ENCODE data around the gene RTL10.

Gene RTL10

DNA sequence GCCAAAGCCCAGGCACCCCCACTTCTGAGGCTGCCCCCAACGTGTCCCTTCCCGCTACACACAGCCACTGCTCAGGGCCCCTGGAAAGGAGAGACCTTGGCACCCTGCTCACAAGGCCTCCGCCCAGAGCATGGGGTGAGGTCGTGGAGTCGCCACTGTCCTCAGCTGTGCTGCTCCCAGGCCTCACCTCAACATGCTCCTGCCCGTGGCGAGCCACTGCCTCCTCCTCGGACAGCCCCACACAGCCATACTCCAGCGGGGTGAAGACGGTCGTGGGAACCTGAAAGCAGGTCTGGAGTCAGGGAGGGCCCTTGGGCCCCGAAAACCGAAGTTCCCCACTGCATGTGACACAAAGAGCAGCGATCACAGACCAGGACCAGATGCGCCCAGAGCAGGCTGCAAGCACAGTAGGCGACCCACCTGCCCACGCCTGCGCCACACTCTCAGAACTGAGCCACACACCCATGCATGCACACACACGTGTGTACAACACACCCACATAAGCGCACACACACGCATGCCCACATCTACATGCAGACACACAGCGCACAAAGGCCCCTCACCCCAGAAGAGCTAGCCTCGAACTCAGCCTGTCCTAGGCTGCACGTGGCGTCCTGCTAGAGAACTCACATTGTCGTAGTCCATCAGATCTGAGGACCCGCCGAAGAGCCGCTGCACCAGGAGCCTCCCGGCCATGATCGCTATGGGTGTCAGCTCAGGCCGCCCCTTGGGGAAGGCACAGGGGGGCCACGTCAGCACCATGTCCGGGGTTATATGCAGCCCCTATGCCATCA, 25.5 kb upstream of the RTL10 start:
- TF ChIP-seq TAF1 (IDR thresholded peaks at IDR 0.05; ENCODE audit: borderline replicate concordance, insufficient read depth, low read length) (no peak), POLR2AphosphoS5 (IDR thresholded peaks at IDR 0.05; ENCODE audit: low read depth, low read length) (no peak), SIN3A (IDR thresholded peaks at IDR 0.05; ENCODE audit: borderline replicate concordance, insufficient read depth, low read length) (no peak), FOXP2 (optimal IDR thresholded peaks at IDR 0.05; ENCODE audit: borderline replicate concordance, extremely low read depth, extremely low read length, insufficient read depth) (no peak)
- TF ChIP-seq, protein P1, sequence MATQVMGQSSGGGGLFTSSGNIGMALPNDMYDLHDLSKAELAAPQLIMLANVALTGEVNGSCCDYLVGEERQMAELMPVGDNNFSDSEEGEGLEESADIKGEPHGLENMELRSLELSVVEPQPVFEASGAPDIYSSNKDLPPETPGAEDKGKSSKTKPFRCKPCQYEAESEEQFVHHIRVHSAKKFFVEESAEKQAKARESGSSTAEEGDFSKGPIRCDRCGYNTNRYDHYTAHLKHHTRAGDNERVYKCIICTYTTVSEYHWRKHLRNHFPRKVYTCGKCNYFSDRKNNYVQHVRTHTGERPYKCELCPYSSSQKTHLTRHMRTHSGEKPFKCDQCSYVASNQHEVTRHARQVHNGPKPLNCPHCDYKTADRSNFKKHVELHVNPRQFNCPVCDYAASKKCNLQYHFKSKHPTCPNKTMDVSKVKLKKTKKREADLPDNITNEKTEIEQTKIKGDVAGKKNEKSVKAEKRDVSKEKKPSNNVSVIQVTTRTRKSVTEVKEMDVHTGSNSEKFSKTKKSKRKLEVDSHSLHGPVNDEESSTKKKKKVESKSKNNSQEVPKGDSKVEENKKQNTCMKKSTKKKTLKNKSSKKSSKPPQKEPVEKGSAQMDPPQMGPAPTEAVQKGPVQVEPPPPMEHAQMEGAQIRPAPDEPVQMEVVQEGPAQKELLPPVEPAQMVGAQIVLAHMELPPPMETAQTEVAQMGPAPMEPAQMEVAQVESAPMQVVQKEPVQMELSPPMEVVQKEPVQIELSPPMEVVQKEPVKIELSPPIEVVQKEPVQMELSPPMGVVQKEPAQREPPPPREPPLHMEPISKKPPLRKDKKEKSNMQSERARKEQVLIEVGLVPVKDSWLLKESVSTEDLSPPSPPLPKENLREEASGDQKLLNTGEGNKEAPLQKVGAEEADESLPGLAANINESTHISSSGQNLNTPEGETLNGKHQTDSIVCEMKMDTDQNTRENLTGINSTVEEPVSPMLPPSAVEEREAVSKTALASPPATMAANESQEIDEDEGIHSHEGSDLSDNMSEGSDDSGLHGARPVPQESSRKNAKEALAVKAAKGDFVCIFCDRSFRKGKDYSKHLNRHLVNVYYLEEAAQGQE (IDR thresholded peaks at IDR 0.05; ENCODE audit: insufficient read depth in 1 of 2, low read depth in 2 of 2, low read length in 2 of 2), result no peak

GRCh38 chr22:19879643-19879991, 24.9 kb upstream of the RTL10 start:
- TF ChIP-seq TAF1 (IDR thresholded peaks at IDR 0.05; ENCODE audit: borderline replicate concordance, insufficient read depth, low read length), result no peak

DNA sequence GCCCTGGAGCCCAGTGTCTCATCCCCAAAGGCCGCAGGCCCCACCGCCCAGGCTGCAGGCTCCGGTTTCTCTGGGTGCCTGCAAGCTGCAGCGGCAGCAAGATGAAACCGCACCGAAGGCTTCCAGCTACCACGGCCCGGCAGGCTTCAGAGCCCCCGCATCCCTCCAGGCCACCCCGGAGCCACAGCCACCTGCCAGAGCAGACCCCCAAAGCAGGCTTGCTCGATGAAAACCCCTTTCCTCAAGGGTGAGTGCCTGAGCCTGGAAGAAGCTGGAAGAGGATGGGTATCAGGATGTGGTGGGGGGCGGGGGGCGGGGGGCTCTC, 24.5 kb upstream of the RTL10 start:
- no peak for TF ChIP-seq FOXP2 (optimal IDR thresholded peaks at IDR 0.05; ENCODE audit: borderline replicate concordance, extremely low read depth, extremely low read length, insufficient read depth)
- TF ChIP-seq TAF1 (IDR thresholded peaks at IDR 0.05; ENCODE audit: borderline replicate concordance, insufficient read depth, low read length), result no peak
- no peak for TF ChIP-seq SIN3A (IDR thresholded peaks at IDR 0.05; ENCODE audit: borderline replicate concordance, insufficient read depth, low read length)
- TF ChIP-seq, protein P1 (IDR thresholded peaks at IDR 0.05; ENCODE audit: insufficient read depth in 1 of 2, low read depth in 2 of 2, low read length in 2 of 2), result no peak
- no peak for TF ChIP-seq POLR2AphosphoS5 (IDR thresholded peaks at IDR 0.05; ENCODE audit: low read depth, low read length)

GRCh38 chr22:19878461-19879245, 24.0 kb upstream of the RTL10 start:
- TF ChIP-seq FOXP2 (optimal IDR thresholded peaks at IDR 0.05; ENCODE audit: borderline replicate concordance, extremely low read depth, extremely low read length, insufficient read depth) (no peak), TAF1 (IDR thresholded peaks at IDR 0.05; ENCODE audit: borderline replicate concordance, insufficient read depth, low read length) (no peak), POLR2AphosphoS5 (IDR thresholded peaks at IDR 0.05; ENCODE audit: low read depth, low read length) (no peak), SIN3A (IDR thresholded peaks at IDR 0.05; ENCODE audit: borderline replicate concordance, insufficient read depth, low read length) (no peak)
- TF ChIP-seq, protein P1 (IDR thresholded peaks at IDR 0.05; ENCODE audit: insufficient read depth in 1 of 2, low read depth in 2 of 2, low read length in 2 of 2), result no peak

DNA sequence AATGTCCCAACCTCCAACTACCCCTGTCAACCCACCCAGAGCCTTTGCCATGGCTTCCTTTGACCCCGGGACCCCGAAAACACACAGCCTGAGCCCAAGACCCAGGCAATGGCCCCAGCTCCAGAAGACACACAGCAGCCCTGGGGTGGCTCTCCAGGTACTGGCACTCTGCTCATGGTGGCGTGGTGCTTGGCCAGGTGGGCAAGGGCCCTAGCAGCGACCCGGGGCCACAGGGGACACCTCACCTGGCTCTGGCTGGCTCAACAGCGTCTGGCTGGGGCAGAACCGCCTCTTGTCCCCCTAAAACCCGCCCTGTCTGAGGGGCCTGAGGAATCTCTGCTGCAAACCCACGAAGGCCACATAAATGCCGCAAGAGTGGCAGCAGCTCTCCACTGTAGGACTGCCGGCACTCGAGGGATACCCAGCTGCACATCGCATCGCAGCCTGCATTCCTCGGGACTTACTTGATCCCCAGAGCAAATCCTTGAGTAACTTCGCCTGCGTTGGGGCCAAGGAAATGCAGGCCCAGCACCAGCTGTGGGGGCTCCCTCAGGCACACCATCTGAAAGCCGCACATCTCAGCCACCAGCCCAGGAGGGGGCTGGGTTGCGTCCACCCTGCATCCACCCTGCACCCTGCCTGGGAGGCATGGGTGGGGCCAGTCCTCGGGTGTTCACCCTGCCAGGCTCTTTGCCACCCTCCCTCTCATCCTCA, 23.1 kb upstream of the RTL10 start:
- TF ChIP-seq POLR2AphosphoS5 (IDR thresholded peaks at IDR 0.05; ENCODE audit: low read depth, low read length), result no peak
- TF ChIP-seq TAF1 (IDR thresholded peaks at IDR 0.05; ENCODE audit: borderline replicate concordance, insufficient read depth, low read length), result no peak
- TF ChIP-seq SIN3A (IDR thresholded peaks at IDR 0.05; ENCODE audit: borderline replicate concordance, insufficient read depth, low read length), result no peak
- no peak for TF ChIP-seq FOXP2 (optimal IDR thresholded peaks at IDR 0.05; ENCODE audit: borderline replicate concordance, extremely low read depth, extremely low read length, insufficient read depth)
- TF ChIP-seq, protein P1 (IDR thresholded peaks at IDR 0.05; ENCODE audit: insufficient read depth in 1 of 2, low read depth in 2 of 2, low read length in 2 of 2), result no peak
